SK-N-SH treated with all-trans-retinoic acid at 6 μM for 48 hours (cell line): ENCODE results near the gene KANK2.
A peak's percentile ranks its signal among the peaks of the same experiment; 100 is the strongest.

Experiments
- ATAC-seq: fragments of 200-7000 bp; cut with Tn5 transposase; 3 replicates; pipeline ENCODE4 v1.9.1; 2020; ENCODE audit warnings: mild to moderate bottlenecking, moderate library complexity
- ARNTL ChIP-seq: fragments of 450-650 bp; formaldehyde crosslinking; IDR thresholded peaks from 2 replicates; pipeline ENCODE4 v1.5.0; 2020; ENCODE audit warnings: low read depth, mild to moderate bottlenecking, moderate library complexity, borderline replicate concordance
- BACH2 ChIP-seq: fragments of 250-450 bp; sonication (Bioruptor Pico); IDR thresholded peaks from 2 replicates; pipeline ENCODE4 v1.9.0; 2021; ENCODE audit warnings: mild to moderate bottlenecking, borderline replicate concordance
- CREB5 ChIP-seq: fragments of 250-450 bp; sonication (Bioruptor Pico); IDR thresholded peaks from 2 replicates; pipeline ENCODE4 v1.5.1; 2020; ENCODE audit warnings: low read depth, mild to moderate bottlenecking, moderate library complexity
- CSDC2 ChIP-seq: fragments of 250-450 bp; sonication (Bioruptor Pico); IDR thresholded peaks from 2 replicates; pipeline ENCODE4 v1.5.0; 2020; ENCODE audit warnings: mild to moderate bottlenecking, moderate library complexity
- ESRRG ChIP-seq: fragments of 250-450 bp; sonication (Bioruptor Pico); IDR thresholded peaks from 2 replicates; pipeline ENCODE4 v1.6.1; 2021; ENCODE audit warnings: mild to moderate bottlenecking
- GLIS3 ChIP-seq: fragments of 250-450 bp; sonication (Bioruptor Pico); IDR thresholded peaks from 2 replicates; pipeline ENCODE4 v1.5.0; 2020; ENCODE audit warnings: mild to moderate bottlenecking, moderate library complexity
- ISL1 ChIP-seq: fragments of 250-450 bp; sonication (Bioruptor Pico); IDR thresholded peaks from 2 replicates; pipeline ENCODE4 v2.1.2; 2022; ENCODE audit warnings: mild to moderate bottlenecking, moderate library complexity
- OSR1 ChIP-seq: fragments of 250-450 bp; sonication (Bioruptor Pico); IDR thresholded peaks from 2 replicates; pipeline ENCODE4 v1.8.0; 2022; ENCODE audit warnings: moderate library complexity, mild to moderate bottlenecking, inconsistent platforms
- PATZ1 ChIP-seq: fragments of 250-450 bp; sonication (Bioruptor Pico); IDR thresholded peaks from 2 replicates; pipeline ENCODE4 v1.8.0; 2020; ENCODE audit warnings: mild to moderate bottlenecking, moderate library complexity, borderline replicate concordance
- PPARA ChIP-seq: fragments of 250-450 bp; sonication (Bioruptor Pico); IDR thresholded peaks from 2 replicates; pipeline ENCODE4 v1.5.0; 2020; ENCODE audit warnings: mild to moderate bottlenecking, borderline replicate concordance
- RARB ChIP-seq: fragments of 250-450 bp; sonication (Bioruptor Pico); IDR thresholded peaks from 2 replicates; pipeline ENCODE4 v1.8.0; 2021; ENCODE audit warnings: mild to moderate bottlenecking, moderate library complexity
- SNAI2 ChIP-seq: fragments of 250-450 bp; sonication (Bioruptor Pico); IDR thresholded peaks from 2 replicates; pipeline ENCODE4 v1.5.0; 2020; ENCODE audit warnings: mild to moderate bottlenecking, moderate library complexity
- TCF4 ChIP-seq: fragments of 250-450 bp; sonication (Bioruptor Pico); IDR thresholded peaks from 2 replicates; pipeline ENCODE4 v1.8.0; 2021; ENCODE audit warnings: mild to moderate bottlenecking, moderate library complexity, borderline replicate concordance
- TOX ChIP-seq: fragments of 250-450 bp; sonication (Bioruptor Pico); IDR thresholded peaks from 2 replicates; pipeline ENCODE4 v1.8.0; 2021; ENCODE audit warnings: mild to moderate bottlenecking, moderate library complexity, borderline replicate concordance
- TSHZ2 ChIP-seq: fragments of 250-450 bp; sonication (Bioruptor Pico); IDR thresholded peaks from 2 replicates; pipeline ENCODE4 v1.5.0; 2020; ENCODE audit warnings: mild to moderate bottlenecking, moderate library complexity
- ZC3H10 ChIP-seq: fragments of 250-450 bp; sonication (Bioruptor Pico); IDR thresholded peaks from 2 replicates; pipeline ENCODE4 v1.5.1; 2021; ENCODE audit warnings: mild to moderate bottlenecking, moderate library complexity
- ZFP3 ChIP-seq: fragments of 250-450 bp; sonication (Bioruptor Pico); IDR thresholded peaks from 2 replicates; pipeline ENCODE4 v1.5.0; 2020; ENCODE audit warnings: mild to moderate bottlenecking, moderate library complexity
- ZFP30 ChIP-seq: fragments of 450-650 bp; formaldehyde crosslinking; IDR thresholded peaks from 2 replicates; pipeline ENCODE4 v1.5.0; 2022; ENCODE audit warnings: mild to moderate bottlenecking, moderate library complexity
- ZNF565 ChIP-seq: fragments of 450-650 bp; formaldehyde crosslinking; conservative IDR thresholded peaks from 2 replicates; pipeline ENCODE4 v1.5.0; 2020; ENCODE audit warnings: low read depth, mild to moderate bottlenecking, moderate library complexity
- ZNF70 ChIP-seq: fragments of 450-650 bp; formaldehyde crosslinking; IDR thresholded peaks from 2 replicates; pipeline ENCODE4 v1.5.0; 2020; ENCODE audit warnings: mild to moderate bottlenecking, moderate library complexity
- ZNF8 ChIP-seq: fragments of 450-650 bp; formaldehyde crosslinking; IDR thresholded peaks from 2 replicates; pipeline ENCODE4 v1.5.0; 2020; ENCODE audit warnings: mild to moderate bottlenecking, moderate library complexity
- TF ChIP-seq, protein P1 (sequence below): fragments of 250-450 bp; sonication (Bioruptor Pico); IDR thresholded peaks from 2 replicates; pipeline ENCODE4 v1.8.0; 2021; ENCODE audit warnings: low read depth, mild to moderate bottlenecking, moderate library complexity, borderline replicate concordance
- TF ChIP-seq, protein P2 (sequence below): fragments of 250-450 bp; sonication (Bioruptor Pico); IDR thresholded peaks from 2 replicates; pipeline ENCODE4 v1.5.1; 2021; ENCODE audit warnings: mild to moderate bottlenecking, moderate library complexity

Gene KANK2

DNA sequence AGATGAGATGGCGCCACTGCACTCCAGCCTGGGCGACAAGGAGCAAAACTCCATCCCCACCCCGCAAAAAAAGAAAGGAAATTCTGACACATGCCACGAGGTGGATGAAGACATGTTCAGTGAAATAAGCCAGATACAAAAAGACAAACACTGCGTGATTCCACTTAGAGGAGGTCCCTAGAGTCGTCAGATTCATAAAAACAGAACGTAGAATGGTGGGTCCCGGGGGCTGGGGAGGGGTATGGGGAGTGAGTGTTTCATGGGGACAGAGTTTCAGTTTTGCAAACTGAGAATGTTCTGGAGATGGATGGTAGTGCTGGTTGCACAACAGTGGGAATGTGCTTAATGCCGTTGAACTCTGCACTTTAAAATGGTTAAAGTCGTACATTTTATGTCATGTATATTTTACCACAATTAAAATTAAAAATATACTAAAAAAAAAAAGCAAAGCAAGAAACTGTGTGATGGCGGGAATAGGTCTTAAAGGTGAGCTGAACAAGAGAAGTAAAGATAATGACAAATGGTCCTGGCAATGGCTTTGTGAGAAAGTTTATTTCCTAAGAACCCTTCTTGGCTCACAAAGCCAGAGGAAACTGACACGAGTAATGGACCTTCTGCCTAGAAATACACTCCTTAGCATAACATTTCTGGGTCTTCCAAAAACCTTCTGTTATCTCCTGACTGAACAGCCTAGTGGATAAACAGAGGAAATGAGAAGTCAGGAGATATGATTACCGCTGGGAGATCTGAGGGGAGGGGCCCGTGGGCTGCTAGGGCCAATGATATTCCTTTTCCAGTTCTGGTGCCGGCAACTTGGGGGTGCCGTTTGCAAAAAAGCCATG is 37.5 kb downstream of the KANK2 start:
- no peak for TF ChIP-seq ZC3H10 (CRISPR knock-in tag)
- TF ChIP-seq ZNF8 (CRISPR knock-in tag) = no peak
- TF ChIP-seq SNAI2 (CRISPR knock-in tag) = no peak
- no peak for TF ChIP-seq RARB (CRISPR knock-in tag)
- no peak for TF ChIP-seq ZNF565
- TF ChIP-seq ZFP30 (CRISPR knock-in tag) = no peak
- no peak for TF ChIP-seq TCF4 (CRISPR knock-in tag)
- no peak for TF ChIP-seq GLIS3 (CRISPR knock-in tag)
- TF ChIP-seq OSR1 (CRISPR knock-in tag) = no peak
- TF ChIP-seq ISL1 (CRISPR knock-in tag) = no peak
- TF ChIP-seq CREB5 (CRISPR knock-in tag) = no peak
- TF ChIP-seq, protein P1, sequence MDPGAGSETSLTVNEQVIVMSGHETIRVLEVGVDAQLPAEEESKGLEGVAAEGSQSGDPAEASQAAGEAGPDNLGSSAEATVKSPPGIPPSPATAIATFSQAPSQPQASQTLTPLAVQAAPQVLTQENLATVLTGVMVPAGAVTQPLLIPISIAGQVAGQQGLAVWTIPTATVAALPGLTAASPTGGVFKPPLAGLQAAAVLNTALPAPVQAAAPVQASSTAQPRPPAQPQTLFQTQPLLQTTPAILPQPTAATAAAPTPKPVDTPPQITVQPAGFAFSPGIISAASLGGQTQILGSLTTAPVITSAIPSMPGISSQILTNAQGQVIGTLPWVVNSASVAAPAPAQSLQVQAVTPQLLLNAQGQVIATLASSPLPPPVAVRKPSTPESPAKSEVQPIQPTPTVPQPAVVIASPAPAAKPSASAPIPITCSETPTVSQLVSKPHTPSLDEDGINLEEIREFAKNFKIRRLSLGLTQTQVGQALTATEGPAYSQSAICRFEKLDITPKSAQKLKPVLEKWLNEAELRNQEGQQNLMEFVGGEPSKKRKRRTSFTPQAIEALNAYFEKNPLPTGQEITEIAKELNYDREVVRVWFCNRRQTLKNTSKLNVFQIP (CRISPR knock-in tag) = no peak
- no peak for TF ChIP-seq ZFP3 (CRISPR knock-in tag)
- no peak for ATAC-seq

DNA sequence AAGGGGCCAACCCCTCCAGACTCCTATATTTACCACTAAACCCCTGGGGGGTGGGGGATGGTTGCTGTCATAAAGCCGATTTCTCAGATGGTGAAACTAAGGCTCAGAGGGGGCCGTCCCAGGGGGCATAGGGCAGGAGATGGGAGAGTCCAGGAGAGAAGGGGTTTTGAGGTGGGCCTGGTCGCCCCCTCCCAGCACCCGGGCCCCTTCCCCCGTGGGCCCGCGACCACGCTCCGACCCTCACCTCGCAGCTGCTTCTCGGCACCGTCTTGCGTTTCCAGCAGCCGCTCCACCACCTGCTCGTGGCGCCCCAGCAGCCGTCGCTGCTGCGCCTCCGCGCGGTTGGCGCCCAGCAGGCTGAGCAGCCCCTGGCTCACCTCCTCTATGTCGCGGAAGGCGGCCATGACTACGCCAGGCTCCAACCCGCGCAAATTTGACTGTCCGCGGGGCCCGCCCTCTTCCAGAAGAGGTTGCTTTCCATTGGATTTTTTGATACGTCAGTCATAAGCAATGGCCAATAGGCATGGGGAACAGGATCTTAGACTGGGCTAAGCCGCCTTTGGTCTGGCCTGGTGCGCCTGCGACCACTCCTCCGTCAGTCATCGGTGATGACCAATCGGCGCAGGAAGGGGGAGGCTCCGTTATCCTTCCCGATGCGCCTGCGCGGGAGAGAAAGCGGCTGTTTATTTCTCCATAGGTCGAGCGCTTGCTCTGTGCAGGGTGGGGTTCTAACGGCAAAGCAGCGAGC is 41.8 kb downstream of the KANK2 start, which contains the start of gene SPC24:
Gene SPC24, minus strand, starts transcription at position 410 of the 748 bp plus-strand sequence. Its CDS starts 6 bp downstream, at position 404.
- TF ChIP-seq ZFP3 (CRISPR knock-in tag) (peak; percentile 99), CREB5 (CRISPR knock-in tag) (no peak)
- peak; percentile 97 for ATAC-seq

DNA sequence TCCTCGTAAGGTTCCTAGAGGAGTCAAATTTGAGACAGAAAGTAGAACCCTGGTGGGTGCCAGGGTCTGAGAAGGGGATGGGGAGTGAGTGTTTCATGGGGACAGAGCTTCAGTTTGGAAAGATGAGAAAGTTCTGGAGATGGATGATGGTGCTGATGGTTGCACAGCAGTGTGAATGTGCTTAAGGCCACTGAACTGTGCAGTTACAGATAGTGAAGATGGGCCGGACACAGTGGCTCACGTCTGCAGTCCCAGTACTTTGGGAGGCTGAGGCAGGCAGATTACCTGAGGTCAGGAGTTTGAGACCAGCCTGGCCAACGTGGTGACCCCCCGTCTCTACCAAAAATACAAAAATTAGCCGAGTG is 42.7 kb downstream of the KANK2 start:
- no peak for ATAC-seq
- TF ChIP-seq ZNF565 = no peak
- TF ChIP-seq ARNTL = no peak
- TF ChIP-seq SNAI2 (CRISPR knock-in tag) = no peak
- no peak for TF ChIP-seq BACH2 (CRISPR knock-in tag)
- TF ChIP-seq TOX (CRISPR knock-in tag) = no peak
- no peak for TF ChIP-seq ZFP30 (CRISPR knock-in tag)
- TF ChIP-seq ZNF70 = no peak
- no peak for TF ChIP-seq ZFP3 (CRISPR knock-in tag)
- no peak for TF ChIP-seq ISL1 (CRISPR knock-in tag)
- no peak for TF ChIP-seq TSHZ2
- no peak for TF ChIP-seq RARB (CRISPR knock-in tag)
- no peak for TF ChIP-seq PPARA (CRISPR knock-in tag)
- TF ChIP-seq CREB5 (CRISPR knock-in tag) = no peak
- TF ChIP-seq PATZ1 (CRISPR knock-in tag) = no peak
- TF ChIP-seq CSDC2 (CRISPR knock-in tag) = no peak
- TF ChIP-seq, protein P2, sequence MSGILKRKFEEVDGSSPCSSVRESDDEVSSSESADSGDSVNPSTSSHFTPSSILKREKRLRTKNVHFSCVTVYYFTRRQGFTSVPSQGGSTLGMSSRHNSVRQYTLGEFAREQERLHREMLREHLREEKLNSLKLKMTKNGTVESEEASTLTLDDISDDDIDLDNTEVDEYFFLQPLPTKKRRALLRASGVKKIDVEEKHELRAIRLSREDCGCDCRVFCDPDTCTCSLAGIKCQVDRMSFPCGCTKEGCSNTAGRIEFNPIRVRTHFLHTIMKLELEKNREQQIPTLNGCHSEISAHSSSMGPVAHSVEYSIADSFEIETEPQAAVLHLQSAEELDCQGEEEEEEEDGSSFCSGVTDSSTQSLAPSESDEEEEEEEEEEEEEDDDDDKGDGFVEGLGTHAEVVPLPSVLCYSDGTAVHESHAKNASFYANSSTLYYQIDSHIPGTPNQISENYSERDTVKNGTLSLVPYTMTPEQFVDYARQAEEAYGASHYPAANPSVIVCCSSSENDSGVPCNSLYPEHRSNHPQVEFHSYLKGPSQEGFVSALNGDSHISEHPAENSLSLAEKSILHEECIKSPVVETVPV (CRISPR knock-in tag) = no peak
- no peak for TF ChIP-seq ZNF8 (CRISPR knock-in tag)
- no peak for TF ChIP-seq ZC3H10 (CRISPR knock-in tag)
- TF ChIP-seq TCF4 (CRISPR knock-in tag) = no peak
- no peak for TF ChIP-seq ESRRG (CRISPR knock-in tag)
